Activated naive CD4-positive, alpha-beta T cell treated with anti-CD3 and anti-CD28 coated beads, Interleukin-2, amount 10 ng/mL, durations not matched to agents 7 days and 5 days (primary cell): ENCODE results near the gene CEP57.

Source experiments
- CTCF ChIA-PET: fragments of 350-600 bp; sonication (Branson Sonifier 250); formaldehyde crosslinking; loops from one replicate; lab custom pipeline; 2021; ENCODE audit warnings: antibody characterized with exemption; lab: Charles Lee
- DNase-seq: peaks from one replicate; pipeline ENCODE4 v3.0.0-alpha.2; 2020
- H3K27ac Mint-ChIP-seq: one replicate; pipeline ENCODE4 v1.8.0; 2021; ENCODE audit warnings: mild to moderate bottlenecking, moderate library complexity, mixed read lengths
- H3K27me3 Mint-ChIP-seq: one replicate; pipeline ENCODE4 v1.8.0; 2021; ENCODE audit warnings: mild to moderate bottlenecking, mixed read lengths
- H3K36me3 Mint-ChIP-seq: one replicate; pipeline ENCODE4 v1.8.0; 2021; ENCODE audit warnings: mixed read lengths
- H3K4me1 Mint-ChIP-seq: one replicate; pipeline ENCODE4 v1.8.0; 2021; ENCODE audit warnings: mixed read lengths
- H3K4me3 Mint-ChIP-seq: one replicate; pipeline ENCODE4 v1.8.0; 2021; ENCODE audit warnings: mild to moderate bottlenecking, moderate library complexity, mixed read lengths
- H3K9me3 Mint-ChIP-seq: one replicate; pipeline ENCODE4 v1.8.0; 2021; ENCODE audit warnings: mixed read lengths

CEP57 gene

DNA sequence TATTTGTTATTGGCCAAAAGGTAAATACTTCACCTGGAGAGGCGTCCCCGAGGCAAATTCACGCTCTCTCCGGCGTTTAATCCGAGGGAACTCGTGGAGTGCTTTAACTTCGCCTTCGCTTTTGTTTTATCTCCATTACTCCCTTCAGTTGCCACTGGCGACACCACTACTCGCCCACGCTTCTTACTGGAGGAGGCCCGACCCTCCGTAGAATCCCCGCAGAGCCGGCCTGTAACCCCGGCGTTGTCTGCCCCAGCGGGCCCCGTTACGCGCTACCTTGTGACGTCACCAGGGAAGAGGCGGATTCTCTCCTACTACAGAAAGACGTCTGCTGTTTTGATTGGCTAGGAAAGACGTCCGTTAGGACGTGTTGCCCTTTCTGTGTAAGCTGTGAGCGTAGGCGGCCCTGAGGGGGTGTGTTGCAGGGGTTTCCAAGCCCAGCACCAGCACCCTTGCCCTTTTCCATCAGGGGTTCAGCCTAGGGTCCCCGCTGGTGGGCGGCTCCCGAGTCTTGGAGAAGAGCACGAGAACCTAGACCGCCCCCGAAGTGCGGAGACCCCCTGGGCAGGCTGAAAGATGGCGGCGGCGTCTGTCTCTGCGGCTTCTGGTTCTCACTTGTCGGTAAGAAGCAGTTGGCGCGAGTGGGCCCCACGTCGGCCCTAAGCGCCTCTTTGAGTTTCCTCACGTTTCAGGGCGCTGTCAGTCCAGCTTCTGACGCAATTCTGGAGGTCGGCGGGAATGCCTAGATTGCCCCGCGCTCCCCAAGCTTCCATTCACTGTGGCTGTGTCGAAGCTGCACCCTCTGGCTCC lies at the start of gene CEP57:
Gene CEP57 (plus strand): TSS at position 376 of the 810 bp plus-strand sequence. CDS start 201 bp downstream, at position 577.
- CTCF ChIA-PET = interaction anchor here (0.6 to 4.9 kb wide), 8 partner anchors 26 to 636 kb away, joined by 3 to 45 read pairs (median 4); partner anchors contain the start of gene MAML2
- H3K27ac Mint-ChIP-seq = peak within 1 kb of the TSS; percentile 100
- DNase-seq = peak; percentile 97
- peaks cover 44% of the 10 kb centered on the region for H3K36me3 Mint-ChIP-seq
- peak within 1 kb of the TSS; percentile 96 for H3K4me3 Mint-ChIP-seq
- H3K9me3 Mint-ChIP-seq = no peaks in the 10 kb centered on the region
- no peaks in the 10 kb centered on the region for H3K27me3 Mint-ChIP-seq
- H3K4me1 Mint-ChIP-seq = peaks cover 63% of the 10 kb centered on the region

GRCh38 chr11:95750101-95750500 lies 40.2 kb upstream of the CEP57 start:
- H3K27ac Mint-ChIP-seq = no peak overlapping the region
- peaks cover 13% of the 10 kb centered on the region for H3K27me3 Mint-ChIP-seq
- CTCF ChIA-PET = interaction anchor here (1.0 kb wide), 1 partner anchor 591 kb away, joined by 3 read pairs; no protein-coding TSS in a partner anchor
- no peak overlapping the region for H3K4me3 Mint-ChIP-seq
- DNase-seq = no peak
- no peaks in the 10 kb centered on the region for H3K9me3 Mint-ChIP-seq
- H3K4me1 Mint-ChIP-seq = no peaks in the 10 kb centered on the region
- no peaks in the 10 kb centered on the region for H3K36me3 Mint-ChIP-seq

- no peaks in the 10 kb centered on the region for H3K36me3 Mint-ChIP-seq
- CTCF ChIA-PET = no interaction called here
- no peak overlapping the region for H3K27ac Mint-ChIP-seq
- no peaks in the 10 kb centered on the region for H3K4me1 Mint-ChIP-seq
- H3K4me3 Mint-ChIP-seq = no peak overlapping the region
- peaks cover 17% of the 10 kb centered on the region for H3K27me3 Mint-ChIP-seq
- no peaks in the 10 kb centered on the region for H3K9me3 Mint-ChIP-seq
- DNase-seq = no peak
Measured at GRCh38 chr11:95751515-95751914, 38.8 kb upstream of the CEP57 start.

DNA sequence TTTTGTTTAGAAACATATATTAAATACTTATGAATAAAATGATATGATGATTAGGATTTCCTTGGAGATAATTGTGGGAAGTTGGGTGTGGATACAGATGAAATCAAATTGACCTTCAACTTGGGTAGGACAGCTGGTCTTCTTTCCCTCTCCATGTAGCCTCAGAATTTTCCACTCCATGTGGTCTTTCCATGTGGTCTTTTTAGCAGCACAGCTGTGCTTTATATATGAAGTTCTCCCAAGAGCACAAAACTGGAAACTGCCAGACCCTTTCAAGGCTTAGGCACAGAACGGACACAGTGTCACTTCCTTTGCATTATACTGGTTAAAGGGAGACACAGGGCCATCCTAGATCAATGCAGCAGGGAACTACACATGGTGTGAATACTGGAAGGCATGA lies 29.4 kb upstream of the CEP57 start:
- Mint-ChIP-seq H3K9me3 (no peaks in the 10 kb centered on the region), H3K4me1 (peaks cover 3% of the 10 kb centered on the region), H3K27me3 (no peaks in the 10 kb centered on the region), H3K36me3 (no peaks in the 10 kb centered on the region), H3K4me3 (no peak overlapping the region), H3K27ac (no peak overlapping the region)
- no peak for DNase-seq
- CTCF ChIA-PET = interaction anchor here (0.6 to 14.6 kb wide), 6 partner anchors 35 to 614 kb away, joined by 3 to 272 read pairs (median 3); no protein-coding TSS in a partner anchor

GRCh38 chr11:95762534-95762933 lies 27.8 kb upstream of the CEP57 start:
- no peaks in the 10 kb centered on the region for H3K27me3 Mint-ChIP-seq
- no peak overlapping the region for H3K27ac Mint-ChIP-seq
- H3K4me1 Mint-ChIP-seq = peaks cover 3% of the 10 kb centered on the region
- no peak overlapping the region for H3K4me3 Mint-ChIP-seq
- CTCF ChIA-PET = interaction anchor here (1.6 to 14.6 kb wide), 3 partner anchors 51 to 608 kb away, joined by 5 to 272 read pairs (median 7); no protein-coding TSS in a partner anchor
- no peaks in the 10 kb centered on the region for H3K9me3 Mint-ChIP-seq
- H3K36me3 Mint-ChIP-seq = peaks cover 2% of the 10 kb centered on the region
- DNase-seq = no peak

DNA sequence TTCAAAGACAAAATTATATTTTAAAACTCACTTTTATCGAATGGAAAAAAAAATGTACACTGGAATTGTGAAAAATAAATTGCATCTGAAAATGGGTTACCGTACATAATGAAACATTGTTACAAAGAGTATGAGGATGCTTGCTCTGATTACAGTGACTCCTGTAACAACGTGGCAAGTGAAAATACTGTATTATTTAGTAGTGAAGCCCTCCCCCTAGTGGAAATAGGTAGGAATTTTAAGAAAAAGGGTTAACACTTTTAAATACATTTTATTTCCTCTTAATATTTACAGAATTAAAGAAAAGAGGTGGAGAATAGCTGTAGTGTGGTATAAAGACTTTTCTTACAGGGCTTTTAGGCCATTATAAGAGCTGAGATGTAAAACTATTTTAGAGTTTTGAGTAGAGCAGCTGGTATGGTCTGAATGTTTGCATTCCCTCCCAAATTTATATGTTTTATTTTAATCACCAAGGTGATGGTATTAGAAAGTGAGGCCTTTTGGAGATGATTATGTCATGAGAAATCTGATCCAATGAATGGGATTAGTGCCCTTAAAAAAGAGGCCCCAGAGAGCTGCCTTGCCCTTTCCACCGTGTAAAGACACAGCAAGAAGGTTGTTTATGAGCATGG lies 25.9 kb upstream of the CEP57 start:
- Mint-ChIP-seq H3K27ac (no peak overlapping the region), H3K36me3 (peaks cover 15% of the 10 kb centered on the region), H3K4me1 (peaks cover 3% of the 10 kb centered on the region), H3K9me3 (no peaks in the 10 kb centered on the region), H3K4me3 (no peak overlapping the region), H3K27me3 (no peaks in the 10 kb centered on the region)
- CTCF ChIA-PET = interaction anchor here (0.8 to 14.6 kb wide), 9 partner anchors 9 to 660 kb away, joined by 3 to 272 read pairs (median 3); partner anchors contain the start of gene FAM76B
- no peak for DNase-seq

GRCh38 chr11:95766701-95767100 lies 23.6 kb upstream of the CEP57 start:
- H3K9me3 Mint-ChIP-seq = no peaks in the 10 kb centered on the region
- H3K4me1 Mint-ChIP-seq = no peaks in the 10 kb centered on the region
- H3K36me3 Mint-ChIP-seq = peaks cover 18% of the 10 kb centered on the region
- no peaks in the 10 kb centered on the region for H3K27me3 Mint-ChIP-seq
- no peak overlapping the region for H3K4me3 Mint-ChIP-seq
- CTCF ChIA-PET = interaction anchor here (0.8 to 14.6 kb wide), 3 partner anchors 27 to 1219 kb away, joined by 4 to 272 read pairs (median 8); no protein-coding TSS in a partner anchor
- DNase-seq = no peak
- no peak overlapping the region for H3K27ac Mint-ChIP-seq

GRCh38 chr11:95767498-95767897 lies 22.8 kb upstream of the CEP57 start:
- CTCF ChIA-PET = interaction anchor here (1.0 to 14.6 kb wide), 4 partner anchors 28 to 659 kb away, joined by 4 to 272 read pairs (median 7); no protein-coding TSS in a partner anchor
- no peak overlapping the region for H3K27ac Mint-ChIP-seq

DNA sequence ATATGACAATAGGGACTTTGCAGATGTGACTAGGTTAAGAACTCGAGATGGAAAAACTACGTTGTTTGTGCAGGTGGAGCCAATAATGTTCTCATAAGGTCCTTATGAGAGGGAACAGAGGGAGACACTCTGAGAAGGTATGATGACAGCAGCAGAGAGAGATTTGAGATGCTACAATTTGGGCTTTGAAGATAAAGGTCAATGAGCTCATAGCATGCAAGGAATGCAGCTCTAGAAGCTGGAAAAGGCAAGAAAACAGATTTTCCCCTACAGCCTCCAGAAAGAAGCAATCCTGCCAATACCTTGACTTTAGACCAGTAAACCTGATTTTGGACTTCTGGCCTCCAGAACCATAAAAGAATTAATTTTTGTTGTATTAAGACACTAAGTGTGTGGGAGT lies 21.8 kb upstream of the CEP57 start:
- H3K27ac Mint-ChIP-seq = no peak overlapping the region
- H3K27me3 Mint-ChIP-seq = no peaks in the 10 kb centered on the region
- no peak overlapping the region for H3K4me3 Mint-ChIP-seq
- H3K9me3 Mint-ChIP-seq = no peaks in the 10 kb centered on the region
- CTCF ChIA-PET = interaction anchor here (1.6 to 14.6 kb wide), 2 partner anchors 63 to 614 kb away, joined by 6 to 272 read pairs; no protein-coding TSS in a partner anchor
- H3K36me3 Mint-ChIP-seq = peaks cover 25% of the 10 kb centered on the region
- peaks cover 5% of the 10 kb centered on the region for H3K4me1 Mint-ChIP-seq
- no peak for DNase-seq

More at GRCh38 chr11:95767498-95767897, 22.8 kb upstream of the CEP57 start:
- peaks cover 3% of the 10 kb centered on the region for H3K4me1 Mint-ChIP-seq
- H3K36me3 Mint-ChIP-seq = peaks cover 20% of the 10 kb centered on the region
- H3K4me3 Mint-ChIP-seq = no peak overlapping the region
- DNase-seq = no peak
- H3K9me3 Mint-ChIP-seq = no peaks in the 10 kb centered on the region
- H3K27me3 Mint-ChIP-seq = no peaks in the 10 kb centered on the region

DNA sequence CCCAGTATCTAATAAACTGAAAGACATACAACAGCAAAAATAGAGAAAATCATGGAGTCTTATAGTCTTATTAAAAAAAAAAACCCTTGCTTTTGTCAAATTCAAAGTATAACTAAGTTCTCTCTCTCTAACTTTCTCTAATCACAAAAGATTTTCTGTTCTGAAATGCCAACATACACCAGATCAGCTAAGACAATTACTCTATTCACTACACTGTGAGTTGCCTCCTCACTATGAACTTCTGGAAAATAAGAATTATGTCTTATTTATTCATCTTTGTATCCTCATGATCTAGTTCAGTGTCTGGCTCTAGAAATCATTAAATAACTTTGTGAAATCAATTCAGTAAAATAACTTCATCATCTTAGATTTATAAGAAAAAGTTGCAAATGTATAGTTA lies 13.4 kb upstream of the CEP57 start:
- H3K4me1 Mint-ChIP-seq = peaks cover 16% of the 10 kb centered on the region
- peaks cover 65% of the 10 kb centered on the region for H3K36me3 Mint-ChIP-seq

DNA sequence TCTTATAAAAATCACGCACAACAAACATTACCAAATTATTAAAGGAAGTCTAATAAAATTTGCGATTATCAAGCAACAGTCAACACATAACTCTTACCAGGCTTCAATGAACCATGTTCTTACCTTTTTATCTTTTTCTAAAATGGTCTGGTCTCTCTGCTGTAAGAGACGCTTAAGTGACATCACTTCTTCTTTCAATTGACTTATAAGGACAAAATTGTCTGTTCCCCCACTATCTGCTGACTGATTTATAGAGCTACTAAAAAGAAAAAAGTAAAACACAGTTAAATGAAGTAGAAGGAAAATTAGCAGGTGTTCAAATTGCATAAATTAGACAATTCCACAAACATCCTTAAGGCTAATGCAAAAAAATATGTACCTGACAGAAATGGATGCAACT lies 11.6 kb upstream of the CEP57 start:
- no peaks in the 10 kb centered on the region for H3K9me3 Mint-ChIP-seq
- no peak overlapping the region for H3K27ac Mint-ChIP-seq
- no peak overlapping the region for H3K4me3 Mint-ChIP-seq
- CTCF ChIA-PET = no interaction called here
- H3K27me3 Mint-ChIP-seq = no peaks in the 10 kb centered on the region
- DNase-seq = no peak
- peaks cover 70% of the 10 kb centered on the region for H3K36me3 Mint-ChIP-seq
- peaks cover 23% of the 10 kb centered on the region for H3K4me1 Mint-ChIP-seq

More for the DNA sequence above, 13.4 kb upstream of the CEP57 start:
- CTCF ChIA-PET = interaction anchor here (0.9 kb wide), 1 partner anchor 627 kb away, joined by 3 read pairs; no protein-coding TSS in a partner anchor
- no peak for DNase-seq
- Mint-ChIP-seq H3K27me3 (no peaks in the 10 kb centered on the region), H3K9me3 (no peaks in the 10 kb centered on the region), H3K4me3 (no peak overlapping the region), H3K27ac (no peak overlapping the region)

DNA sequence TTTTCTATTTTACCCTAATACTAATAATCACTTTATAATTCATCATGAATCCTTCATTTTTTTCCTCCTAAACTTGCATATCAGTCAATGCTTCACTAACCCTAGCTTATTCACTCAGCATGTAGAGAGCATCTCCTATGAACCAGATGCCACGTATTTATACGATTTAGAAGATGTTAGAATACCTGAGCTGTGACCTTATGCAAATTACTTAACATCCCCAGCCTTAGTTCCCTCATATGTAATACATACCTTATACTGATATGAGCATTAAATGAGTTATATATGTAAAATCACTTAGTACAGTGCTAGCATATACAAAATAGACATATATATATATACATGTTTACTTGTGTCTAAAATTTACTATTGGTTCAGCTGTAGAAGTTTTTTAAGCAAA lies 9.8 kb upstream of the CEP57 start:
- Mint-ChIP-seq H3K9me3 (no peaks in the 10 kb centered on the region), H3K27ac (no peak overlapping the region), H3K27me3 (no peaks in the 10 kb centered on the region), H3K4me3 (no peak overlapping the region), H3K36me3 (peaks cover 64% of the 10 kb centered on the region), H3K4me1 (peaks cover 32% of the 10 kb centered on the region)
- CTCF ChIA-PET = interaction anchor here (0.5 to 0.7 kb wide), 2 partner anchors 645 to 813 kb away, joined by 4 read pairs; no protein-coding TSS in a partner anchor
- no peak for DNase-seq

DNA sequence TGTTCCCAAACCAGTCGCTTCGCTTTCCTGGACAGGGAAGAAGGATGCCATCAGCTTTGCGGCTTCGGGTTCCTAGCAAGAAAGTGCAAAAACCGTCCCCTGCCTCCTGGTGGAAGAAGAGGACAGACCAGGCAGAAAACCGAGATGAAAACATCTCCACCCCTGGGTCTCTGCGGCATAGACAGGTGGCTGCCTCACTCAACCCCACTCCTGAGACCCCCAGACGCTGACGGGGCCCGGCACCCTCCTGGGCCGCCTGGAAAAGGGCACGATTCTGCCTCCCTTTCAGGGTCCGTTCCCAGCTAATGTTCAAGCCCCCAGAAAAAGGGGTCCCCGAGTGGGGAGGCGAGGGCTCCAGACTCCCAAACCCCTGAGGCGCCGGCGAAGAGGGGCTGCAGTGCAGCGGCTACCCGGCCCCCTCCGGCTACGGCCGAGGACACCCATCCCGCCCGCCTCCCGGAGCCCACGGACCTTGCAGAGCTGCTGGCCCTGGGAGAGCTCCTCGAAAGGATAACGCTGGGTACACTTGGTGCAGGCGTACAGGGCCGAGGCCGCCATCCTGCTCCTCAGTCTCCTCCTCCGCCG lies 1.3 kb upstream of the CEP57 start:
- H3K9me3 Mint-ChIP-seq = no peaks in the 10 kb centered on the region
- peak; percentile 61 for DNase-seq
- peak overlapping the region; percentile 100 for H3K27ac Mint-ChIP-seq
- peak overlapping the region; percentile 96 for H3K4me3 Mint-ChIP-seq
- no peaks in the 10 kb centered on the region for H3K27me3 Mint-ChIP-seq
- H3K36me3 Mint-ChIP-seq = peaks cover 50% of the 10 kb centered on the region
- CTCF ChIA-PET = interaction anchor here (0.7 to 4.9 kb wide), 6 partner anchors 24 to 635 kb away, joined by 3 to 45 read pairs (median 4); partner anchors contain the start of gene MAML2
- peaks cover 57% of the 10 kb centered on the region for H3K4me1 Mint-ChIP-seq
